Smooth muscle cell (in vitro differentiated cells): ENCODE data around the gene UNC13A. TPM values are rescaled to one million over a fixed set of nuclear protein-coding genes. Genes with fewer than 3 reads are reported as not detected.
A peak's percentile ranks its signal among the peaks of the same experiment; 100 is the strongest.

Source experiments
- DNase-seq: peaks from one replicate; lab custom pipeline; 2025; ENCODE audit not compliant: unreplicated experiment; lab: John Stamatoyannopoulos, UW
- H2AFZ ChIP-seq: fragments of 200-600 bp; sonication (generic); 2 replicates; pipeline ENCODE4 v1.6.0; 2016; ENCODE audit warnings: antibody characterized with exemption, low read depth, mild to moderate bottlenecking
- H3F3A ChIP-seq: fragments of 200-600 bp; sonication (generic); 2 replicates; pipeline ENCODE4 v1.6.0; 2017; ENCODE audit warnings: antibody characterized with exemption, low read depth
- H3K27ac ChIP-seq: fragments of 200-600 bp; sonication (generic); 2 replicates; pipeline ENCODE4 v1.5.1; 2016; ENCODE audit warnings: low read depth, mild to moderate bottlenecking
- H3K27me3 ChIP-seq: fragments of 200-600 bp; sonication (generic); 2 replicates; pipeline ENCODE4 v1.6.1; 2016; ENCODE audit warnings: low read depth, mild to moderate bottlenecking
- H3K36me3 ChIP-seq: fragments of 200-600 bp; sonication (generic); 2 replicates; pipeline ENCODE4 v1.5.1; 2016; ENCODE audit warnings: low read depth
- H3K4me1 ChIP-seq: fragments of 200-600 bp; sonication (generic); 2 replicates; pipeline ENCODE4 v1.5.1; 2016; ENCODE audit warnings: low read depth
- H3K4me2 ChIP-seq: fragments of 200-600 bp; sonication (generic); 2 replicates; pipeline ENCODE4 v1.6.0; 2016; ENCODE audit warnings: mild to moderate bottlenecking
- H3K4me3 ChIP-seq: fragments of 200-600 bp; sonication (generic); 2 replicates; pipeline ENCODE4 v1.5.1; 2016; ENCODE audit warnings: mild to moderate bottlenecking
- H3K79me2 ChIP-seq: fragments of 200-600 bp; sonication (generic); 2 replicates; pipeline ENCODE4 v1.6.0; 2016; ENCODE audit warnings: low read depth, mild to moderate bottlenecking
- H3K9ac ChIP-seq: fragments of 200-600 bp; sonication (generic); 2 replicates; pipeline ENCODE4 v1.6.0; 2016; ENCODE audit warnings: low read depth
- H3K9me3 ChIP-seq: fragments of 200-600 bp; sonication (generic); replicated peaks from 2 replicates; pipeline ENCODE4 v1.5.1; 2016; ENCODE audit warnings: low read depth
- H4K20me1 ChIP-seq: fragments of 200-600 bp; sonication (generic); 2 replicates; pipeline ENCODE4 v1.6.0; 2016; ENCODE audit warnings: low read depth
- WGBS: methylation state at CpG from one replicate; pipeline ENCODE4 v1.1.7; 2016; ENCODE audit warnings: low lambda C conversion rate; 5-methylcytosine and 5-hydroxymethylcytosine counted together
- polyA plus RNA-seq: library from polyadenylated mRNA; unstranded; fragments of >200 nt; fragmentation: Nextera tagmentation; extraction: Ambion mirVana; gene quantifications from 2 replicates; pipeline ENCODE4 v1.2.1, GENCODE V29; 2016
- total RNA-seq: library from RNA; depleted of rRNA; stranded (reverse); fragments of >200 nt; gene quantifications from 2 replicates; pipeline ENCODE4 v1.2.3, GENCODE V29; 2014
- TF ChIP-seq, protein P1 (sequence below): fragments of 200-600 bp; sonication (generic); IDR thresholded peaks from 2 replicates; pipeline ENCODE4 v1.5.1; 2017; ENCODE audit warnings: borderline replicate concordance, mild to moderate bottlenecking, antibody characterized with exemption; ENCODE audit not compliant: insufficient read depth, poor library complexity, severe bottlenecking

The UNC13A gene
- total and polyA plus RNA-seq, 2 experiments from 2014 or later: 0.21 to 2.1 TPM

DNA sequence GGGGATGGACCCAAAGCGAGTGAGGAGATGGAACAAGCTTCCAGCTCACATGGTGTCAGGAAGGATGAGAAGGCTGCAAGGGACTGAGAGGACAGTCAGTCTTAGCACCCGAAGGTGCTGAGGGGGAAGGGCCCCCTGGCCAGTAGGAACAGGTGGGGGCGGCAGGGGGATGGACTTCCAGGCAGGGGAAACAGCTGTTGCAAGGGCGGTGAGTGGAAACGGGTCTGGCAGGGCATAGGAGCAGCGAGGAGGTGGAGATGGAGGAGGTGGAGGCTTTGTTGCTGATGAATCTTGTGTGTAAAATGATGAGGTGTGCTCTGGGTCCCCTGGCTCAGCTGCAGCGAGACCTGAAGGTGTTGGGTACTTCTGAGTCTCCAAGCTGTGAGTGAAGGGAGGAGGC is 32.3 kb upstream of the UNC13A start:
- Histone ChIP-seq H3K79me2 (peaks cover 24% of the 10 kb centered on the region), H3F3A (no peaks in the 10 kb centered on the region), H4K20me1 (peaks cover 35% of the 10 kb centered on the region), H3K4me3 (peak overlapping the region; percentile 93), H3K4me1 (peaks cover 13% of the 10 kb centered on the region), H3K36me3 (no peaks in the 10 kb centered on the region), H3K9ac (peak overlapping the region; percentile 75), H3K27me3 (no peaks in the 10 kb centered on the region), H2AFZ (no peak overlapping the region), H3K9me3 (no peaks in the 10 kb centered on the region), H3K27ac (no peak overlapping the region), H3K4me2 (peak overlapping the region; percentile 93)
- no peak for DNase-seq
- TF ChIP-seq, protein P1, sequence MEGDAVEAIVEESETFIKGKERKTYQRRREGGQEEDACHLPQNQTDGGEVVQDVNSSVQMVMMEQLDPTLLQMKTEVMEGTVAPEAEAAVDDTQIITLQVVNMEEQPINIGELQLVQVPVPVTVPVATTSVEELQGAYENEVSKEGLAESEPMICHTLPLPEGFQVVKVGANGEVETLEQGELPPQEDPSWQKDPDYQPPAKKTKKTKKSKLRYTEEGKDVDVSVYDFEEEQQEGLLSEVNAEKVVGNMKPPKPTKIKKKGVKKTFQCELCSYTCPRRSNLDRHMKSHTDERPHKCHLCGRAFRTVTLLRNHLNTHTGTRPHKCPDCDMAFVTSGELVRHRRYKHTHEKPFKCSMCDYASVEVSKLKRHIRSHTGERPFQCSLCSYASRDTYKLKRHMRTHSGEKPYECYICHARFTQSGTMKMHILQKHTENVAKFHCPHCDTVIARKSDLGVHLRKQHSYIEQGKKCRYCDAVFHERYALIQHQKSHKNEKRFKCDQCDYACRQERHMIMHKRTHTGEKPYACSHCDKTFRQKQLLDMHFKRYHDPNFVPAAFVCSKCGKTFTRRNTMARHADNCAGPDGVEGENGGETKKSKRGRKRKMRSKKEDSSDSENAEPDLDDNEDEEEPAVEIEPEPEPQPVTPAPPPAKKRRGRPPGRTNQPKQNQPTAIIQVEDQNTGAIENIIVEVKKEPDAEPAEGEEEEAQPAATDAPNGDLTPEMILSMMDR: no peak
- 63% methylated on average over 7 of the region's 7 CpGs for WGBS

DNA sequence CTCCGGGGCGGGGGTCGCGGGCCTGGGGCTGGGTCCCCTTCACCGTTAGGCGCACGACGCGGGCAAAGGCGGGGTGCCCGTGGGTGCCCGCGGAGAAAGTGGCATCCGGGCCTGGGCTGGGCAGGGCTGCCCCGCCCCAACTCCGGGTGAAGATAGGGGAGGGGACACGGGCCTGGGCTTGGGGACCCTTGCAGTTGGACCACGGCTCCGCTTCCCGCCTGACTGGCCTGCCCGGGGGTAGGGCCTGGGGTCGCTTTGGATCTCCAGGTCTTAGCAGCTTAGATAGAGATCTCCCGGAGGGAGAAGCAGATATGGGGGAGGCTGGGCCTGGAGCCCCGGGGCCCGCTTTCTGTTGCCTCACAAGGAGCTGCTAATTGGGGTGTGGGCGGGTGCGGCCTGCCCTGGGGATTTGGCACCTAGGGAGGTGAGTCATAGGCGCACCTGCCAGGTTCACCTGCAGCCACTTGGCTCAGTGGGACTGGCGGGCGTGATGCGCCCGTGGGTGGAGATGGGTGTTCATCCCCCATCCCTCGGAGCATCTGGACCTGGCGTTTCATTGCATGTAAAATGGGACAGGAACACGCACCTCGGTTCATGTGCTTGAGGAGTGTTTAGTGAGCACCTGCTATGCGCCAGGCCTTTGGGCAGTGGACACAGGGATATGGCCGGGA is 31.7 kb upstream of the UNC13A start:
- H3K79me2 ChIP-seq: peaks cover 24% of the 10 kb centered on the region
- TF ChIP-seq, protein P1: no peak
- peak overlapping the region; percentile 75 for H3K9ac ChIP-seq
- peak overlapping the region; percentile 93 for H3K4me2 ChIP-seq
- 12% methylated on average over 35 of the region's 38 CpGs for WGBS
- H2AFZ ChIP-seq: no peak overlapping the region
- peaks cover 35% of the 10 kb centered on the region for H4K20me1 ChIP-seq
- H3K27ac ChIP-seq: no peak overlapping the region
- DNase-seq: no peak
- no peaks in the 10 kb centered on the region for H3K9me3 ChIP-seq
- peak overlapping the region; percentile 93 for H3K4me3 ChIP-seq
- H3K36me3 ChIP-seq: no peaks in the 10 kb centered on the region
- peaks cover 13% of the 10 kb centered on the region for H3K4me1 ChIP-seq
- H3F3A ChIP-seq: no peaks in the 10 kb centered on the region
- no peaks in the 10 kb centered on the region for H3K27me3 ChIP-seq

DNA sequence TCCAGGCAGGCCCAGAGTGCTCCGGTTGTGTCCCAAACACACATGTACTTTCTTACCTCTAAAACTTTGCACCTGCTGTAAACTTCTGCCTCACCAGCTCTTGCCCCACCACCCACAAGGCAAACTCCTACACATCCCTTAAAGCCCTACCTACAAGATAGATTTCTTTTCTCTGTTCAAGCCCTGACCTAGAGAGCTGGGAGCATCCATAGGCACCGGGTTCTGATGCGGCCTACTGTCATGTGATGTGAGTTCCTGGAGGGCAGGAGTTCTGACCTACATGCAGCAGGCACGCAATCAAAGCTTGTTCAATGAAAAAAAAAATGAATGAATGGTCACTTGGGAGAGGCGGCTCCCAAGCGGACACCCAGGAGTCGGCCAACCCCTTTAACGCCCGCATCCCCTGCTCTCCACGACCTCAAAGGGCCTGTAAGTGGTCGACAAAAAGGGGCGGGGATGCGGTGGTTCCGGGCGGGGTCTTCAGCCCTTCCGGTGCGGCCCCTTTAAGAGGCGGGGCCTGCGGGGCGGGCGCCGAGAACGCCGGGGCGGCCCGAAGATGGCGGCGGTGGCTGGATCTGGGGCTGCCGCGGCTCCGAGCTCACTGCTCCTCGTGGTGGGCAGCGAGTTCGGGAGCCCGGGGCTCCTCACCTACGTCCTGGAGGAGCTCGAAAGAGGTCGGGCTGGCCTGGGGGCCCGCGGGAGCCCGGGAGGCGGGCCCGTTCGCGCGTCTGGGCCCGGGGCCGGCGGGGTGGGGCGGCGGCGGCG is 31.0 kb upstream of the UNC13A start, which contains the start of gene MAP1S:
MAP1S (plus strand) TSS at position 534 of the 765 bp plus-strand sequence; CDS start at position 557, 23 bp downstream.
- no peaks in the 10 kb centered on the region for H3F3A ChIP-seq
- peaks cover 24% of the 10 kb centered on the region for H3K79me2 ChIP-seq
- DNase-seq: peak; percentile 28
- WGBS: 4% methylated on average over 36 of the region's 53 CpGs
- peak within 1 kb of the TSS; percentile 75 for H3K9ac ChIP-seq
- H3K4me2 ChIP-seq: peak within 1 kb of the TSS; percentile 93
- H3K36me3 ChIP-seq: no peaks in the 10 kb centered on the region
- H4K20me1 ChIP-seq: peaks cover 35% of the 10 kb centered on the region
- no peaks in the 10 kb centered on the region for H3K9me3 ChIP-seq
- H3K27me3 ChIP-seq: no peaks in the 10 kb centered on the region
- H3K27ac ChIP-seq: no peak within 1 kb of the TSS
- H3K4me1 ChIP-seq: peaks cover 13% of the 10 kb centered on the region
- peak within 1 kb of the TSS; percentile 93 for H3K4me3 ChIP-seq
- H2AFZ ChIP-seq: peak within 1 kb of the TSS; percentile 80
- TF ChIP-seq, protein P1: no peak
